ENCODE results near the gene TMEM120B.
A peak's percentile ranks its signal among the peaks of the same experiment; 100 is the strongest.

TMEM120B gene

DNA sequence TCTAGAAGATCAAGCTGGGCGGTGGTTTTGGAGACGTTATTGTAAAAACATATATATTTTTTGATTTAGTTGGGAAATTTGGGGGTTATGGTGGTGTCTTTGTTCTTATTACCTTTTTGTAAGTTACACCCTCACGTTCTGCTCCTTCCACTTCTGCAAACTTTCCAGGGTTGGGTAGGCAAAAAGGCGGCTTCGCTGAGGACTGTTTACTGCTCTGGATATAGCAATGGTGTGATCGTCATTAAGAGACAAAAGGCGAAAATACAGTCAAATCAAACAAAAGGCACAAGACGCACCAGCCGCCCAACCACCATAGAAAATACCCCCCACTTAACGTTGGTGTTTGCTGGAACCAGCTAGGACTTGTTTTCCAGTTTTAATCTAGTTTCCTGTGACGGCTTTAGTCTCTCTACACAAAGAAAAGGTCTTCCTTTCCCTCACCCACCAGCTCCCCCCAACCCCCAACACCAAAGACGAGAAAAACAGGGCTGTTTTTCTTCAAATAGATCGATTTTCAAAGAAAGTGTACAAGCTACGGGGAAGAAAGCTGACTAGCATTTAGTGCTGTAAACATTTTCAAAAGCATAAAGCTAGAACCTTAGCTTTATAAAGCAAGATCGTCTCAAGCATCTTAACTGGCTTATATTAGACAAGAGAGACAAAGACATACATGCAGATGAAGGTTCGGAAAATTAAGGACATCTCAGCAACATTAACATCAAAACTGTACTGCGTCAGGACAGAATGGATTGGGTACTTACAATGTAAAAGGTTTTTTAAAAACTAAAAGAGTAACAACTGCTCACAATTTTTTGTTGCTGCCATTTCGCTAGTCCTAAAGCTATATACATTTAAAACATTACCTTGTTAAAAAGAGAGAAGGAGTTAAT lies 89.3 kb downstream of the TMEM120B start:
- H3K4me1 ChIP-seq (ENCODE audit: insufficient read depth, low read length, severe bottlenecking) = peaks cover 62% of the 10 kb centered on the region
- peaks cover 8% of the 10 kb centered on the region; the same call in 1 of the 2 replicates for H3K79me2 ChIP-seq (ENCODE audit: insufficient read depth, low read length)
- H3K9me3 ChIP-seq (ENCODE audit: low read length) = no peaks in the 10 kb centered on the region
- H3K9ac ChIP-seq (ENCODE audit: low read length) = peak overlapping the region; percentile 86
- peak overlapping the region; percentile 79 for H3K4me3 ChIP-seq (ENCODE audit: low read depth, low read length, poor library complexity, severe bottlenecking)
- TF ChIP-seq EZH2 (IDR thresholded peaks at IDR 0.05; ENCODE audit: borderline replicate concordance, low read length) (no peak), CTCF (IDR thresholded peaks at IDR 0.05; ENCODE audit: low read length) (no peak)
- H4K20me1 ChIP-seq (ENCODE audit: insufficient read depth, low read length) = no peaks in the 10 kb centered on the region
- peak overlapping the region; percentile 85 for H3K4me2 ChIP-seq (ENCODE audit: low read length)
- H3K27me3 ChIP-seq (ENCODE audit: insufficient read depth, low read length) = no peaks in the 10 kb centered on the region
- no peaks in the 10 kb centered on the region for H3F3A ChIP-seq (ENCODE audit: insufficient read depth, low read length)
- no peaks in the 10 kb centered on the region for H3K9me2 ChIP-seq (ENCODE audit: low read depth, low read length)
- no peak overlapping the region for H2AFZ ChIP-seq (ENCODE audit: low read length)
- peaks cover 7% of the 10 kb centered on the region; the same call in 1 of the 2 replicates for H3K36me3 ChIP-seq (ENCODE audit: insufficient read depth, low read length)
- peak overlapping the region; percentile 95 for H3K27ac ChIP-seq (ENCODE audit: low read depth, low read length, poor library complexity, severe bottlenecking)

GRCh38 chr12:121802485-121802842 lies 89.9 kb downstream of the TMEM120B start:
- Histone ChIP-seq H3K36me3 (ENCODE audit: insufficient read depth, low read length) (peaks cover 7% of the 10 kb centered on the region; the same call in 1 of the 2 replicates), H3K79me2 (ENCODE audit: insufficient read depth, low read length) (peaks cover 8% of the 10 kb centered on the region; the same call in 1 of the 2 replicates), H3K4me1 (ENCODE audit: insufficient read depth, low read length, severe bottlenecking) (peaks cover 62% of the 10 kb centered on the region), H3K9me2 (ENCODE audit: low read depth, low read length) (no peaks in the 10 kb centered on the region), H3K9me3 (ENCODE audit: low read length) (no peaks in the 10 kb centered on the region), H2AFZ (ENCODE audit: low read length) (no peak overlapping the region), H3K27ac (ENCODE audit: low read depth, low read length, poor library complexity, severe bottlenecking) (peak overlapping the region; percentile 95), H3K27me3 (ENCODE audit: insufficient read depth, low read length) (no peaks in the 10 kb centered on the region), H3F3A (ENCODE audit: insufficient read depth, low read length) (no peaks in the 10 kb centered on the region), H3K9ac (ENCODE audit: low read length) (peak overlapping the region; percentile 86), H3K4me3 (ENCODE audit: low read depth, low read length, poor library complexity, severe bottlenecking) (peak overlapping the region; percentile 79), H4K20me1 (ENCODE audit: insufficient read depth, low read length) (no peaks in the 10 kb centered on the region), H3K4me2 (ENCODE audit: low read length) (peak overlapping the region; percentile 85)
- TF ChIP-seq EZH2 (IDR thresholded peaks at IDR 0.05; ENCODE audit: borderline replicate concordance, low read length) (no peak), CTCF (IDR thresholded peaks at IDR 0.05; ENCODE audit: low read length) (no peak)

DNA sequence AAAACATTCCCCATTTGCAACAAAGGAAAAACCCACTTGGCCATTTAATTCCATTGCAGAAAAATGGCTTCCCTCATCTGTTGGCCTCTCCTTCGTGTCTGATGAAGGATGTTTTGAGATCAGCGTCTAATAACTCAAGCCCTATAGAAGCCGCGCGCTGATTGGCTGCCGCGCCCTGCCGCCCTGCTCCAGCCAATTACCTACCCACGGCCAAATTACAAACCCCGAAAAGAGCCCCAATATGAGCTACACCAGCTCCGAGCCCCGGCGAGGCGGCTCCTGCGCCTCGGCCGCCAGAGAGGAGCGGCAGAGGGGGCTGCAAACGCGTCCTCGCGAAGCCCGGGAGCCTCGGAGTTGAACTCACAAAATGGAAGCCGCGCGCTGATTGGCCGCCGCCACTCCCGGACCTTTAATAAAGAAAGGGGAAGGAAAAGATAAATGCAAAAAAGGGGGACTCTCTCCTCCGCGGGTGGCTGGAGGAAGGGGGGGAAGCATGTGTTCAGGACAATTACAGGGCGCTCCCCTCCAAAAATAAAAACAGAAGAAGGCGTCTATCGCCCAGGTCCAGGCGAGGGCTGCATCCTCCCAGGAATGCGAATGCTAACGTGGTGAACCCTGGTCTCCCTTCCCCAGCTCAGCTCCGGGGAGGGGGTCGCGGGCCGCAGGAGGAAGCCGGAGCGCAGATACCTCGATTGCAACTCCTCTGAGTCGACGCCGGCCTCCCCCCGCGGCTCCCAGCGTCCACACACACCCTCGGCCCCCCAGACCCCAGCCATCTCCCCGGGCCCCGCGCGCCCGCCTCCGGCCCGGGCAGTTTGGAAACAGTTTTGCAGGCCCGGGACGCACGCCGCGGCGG lies 90.5 kb downstream of the TMEM120B start:
- Histone ChIP-seq H3K4me1 (ENCODE audit: insufficient read depth, low read length, severe bottlenecking) (peaks cover 58% of the 10 kb centered on the region), H3K79me2 (ENCODE audit: insufficient read depth, low read length) (peaks cover 8% of the 10 kb centered on the region; the same call in 1 of the 2 replicates), H2AFZ (ENCODE audit: low read length) (no peak overlapping the region)

More for the DNA sequence above, 90.5 kb downstream of the TMEM120B start:
- no peaks in the 10 kb centered on the region for H4K20me1 ChIP-seq (ENCODE audit: insufficient read depth, low read length)
- H3K27ac ChIP-seq (ENCODE audit: low read depth, low read length, poor library complexity, severe bottlenecking) = peak overlapping the region; percentile 95
- TF ChIP-seq CTCF (IDR thresholded peaks at IDR 0.05; ENCODE audit: low read length) = no peak
- no peak for TF ChIP-seq EZH2 (IDR thresholded peaks at IDR 0.05; ENCODE audit: borderline replicate concordance, low read length)
- peak overlapping the region; percentile 86 for H3K9ac ChIP-seq (ENCODE audit: low read length)
- H3K4me3 ChIP-seq (ENCODE audit: low read depth, low read length, poor library complexity, severe bottlenecking) = peak overlapping the region; percentile 79
- H3K4me2 ChIP-seq (ENCODE audit: low read length) = peak overlapping the region; percentile 85
- H3K27me3 ChIP-seq (ENCODE audit: insufficient read depth, low read length) = no peaks in the 10 kb centered on the region
- peaks cover 10% of the 10 kb centered on the region; the same call in 1 of the 2 replicates for H3K36me3 ChIP-seq (ENCODE audit: insufficient read depth, low read length)
- H3K9me2 ChIP-seq (ENCODE audit: low read depth, low read length) = no peaks in the 10 kb centered on the region
- H3F3A ChIP-seq (ENCODE audit: insufficient read depth, low read length) = no peaks in the 10 kb centered on the region
- H3K9me3 ChIP-seq (ENCODE audit: low read length) = no peaks in the 10 kb centered on the region

Measured in OCI-LY1 (cell line).